Colonic mucosa (tissue), 4 donors: ENCODE measurements around the gene SPECC1L. TPM values are rescaled to one million over a fixed set of nuclear protein-coding genes. Genes with fewer than 3 reads are reported as not detected.
A peak's percentile ranks its signal among the peaks of the same experiment; 100 is the strongest.

Experiments
- DNase-seq: peaks from one replicate; pipeline ENCODE4 v3.0.0-alpha.2; 2020
- H3K27ac ChIP-seq: fragments of 200-600 bp; one replicate; pipeline ENCODE4 v1.8.0; 2021
- H3K27me3 ChIP-seq: fragments of 200-600 bp; one replicate; pipeline ENCODE4 v1.8.0; 2021
- H3K36me3 ChIP-seq: fragments of 200-600 bp; one replicate; pipeline ENCODE4 v1.8.0; 2021
- H3K4me1 ChIP-seq: fragments of 200-600 bp; one replicate; pipeline ENCODE4 v1.8.0; 2021; ENCODE audit warnings: mild to moderate bottlenecking
- H3K4me3 ChIP-seq: fragments of 200-600 bp; one replicate; pipeline ENCODE4 v1.8.0; 2021
- H3K9ac ChIP-seq, 2 donors: one replicate each; pipeline ENCODE4 v1.7.0; 2013; ENCODE audit warnings: control low read depth in 2 of 2, low read depth in 2 of 2, low read length in 2 of 2
- H3K9me3 ChIP-seq: fragments of 200-600 bp; one replicate; pipeline ENCODE4 v1.8.0; 2021
- CTCF ChIP-seq: fragments of 200-600 bp; IDR thresholded peaks from one replicate; pipeline ENCODE4 v1.8.0; 2022; ENCODE audit warnings: antibody characterized with exemption, mild to moderate bottlenecking
- intact Hi-C: fragments of 100-400 bp; cut with DNase I; formaldehyde crosslinking; loops from one replicate; pipeline ENCODE4 v1.14.1; 2022
- total RNA-seq, 2 donors: library from RNA; stranded (reverse); fragmentation: NEBNext Ultra II Directional in 1 of 2; extraction: Animal tissue kit (Norgen Biotek cat#: 25700) in 1 of 2; gene quantifications; one replicate each; pipeline ENCODE4 v1.2.1, GENCODE V29; 2021
- donor health status: healthy.
- donor health status: DM: no; HTN: no; CAD: no.
- donor health status: DM: no; HTN: no; CAD: no.

Gene SPECC1L
- total RNA-seq, 2 donors from 2014 or later: 45.3 to 55.3 TPM

- Histone ChIP-seq H3K36me3 (no peaks in the 10 kb centered on the region), H3K4me1 (peaks cover 8% of the 10 kb centered on the region), H3K9me3 (no peaks in the 10 kb centered on the region), H3K27ac (peak overlapping the region; percentile 42), H3K27me3 (no peaks in the 10 kb centered on the region), H3K4me3 (no peak overlapping the region), H3K9ac (peak overlapping the region in 1 of 2 donors; percentile 36)
- intact Hi-C loops: no loop called here
- no peak for DNase-seq
- TF ChIP-seq CTCF: no peak
Observed at GRCh38 chr22:24433001-24433827, 162.6 kb downstream of the SPECC1L start.

- no peaks in the 10 kb centered on the region for H3K9me3 ChIP-seq
- H3K27ac ChIP-seq: peak overlapping the region; percentile 42
- H3K4me3 ChIP-seq: no peak overlapping the region
- TF ChIP-seq CTCF: no peak
- no peak for DNase-seq
- intact Hi-C loops: no loop called here
- H3K4me1 ChIP-seq: peaks cover 8% of the 10 kb centered on the region
- no peaks in the 10 kb centered on the region for H3K36me3 ChIP-seq
- no peaks in the 10 kb centered on the region for H3K27me3 ChIP-seq
- no peak overlapping the region for H3K9ac ChIP-seq
Observed at GRCh38 chr22:24433828-24434470, 163.3 kb downstream of the SPECC1L start.

GRCh38 chr22:24434471-24435322 lies 164.1 kb downstream of the SPECC1L start:
- Histone ChIP-seq H3K27ac (peak overlapping the region; percentile 42), H3K4me3 (no peak overlapping the region), H3K36me3 (no peaks in the 10 kb centered on the region), H3K9ac (peak overlapping the region in 1 of 2 donors; percentile 42), H3K9me3 (no peaks in the 10 kb centered on the region), H3K4me1 (peaks cover 8% of the 10 kb centered on the region), H3K27me3 (no peaks in the 10 kb centered on the region)
- no peak for TF ChIP-seq CTCF
- intact Hi-C loops: no loop called here
- no peak for DNase-seq

- DNase-seq: no peak
- Histone ChIP-seq H3K4me3 (no peak overlapping the region), H3K27ac (peak overlapping the region; percentile 42), H3K36me3 (no peaks in the 10 kb centered on the region), H3K9me3 (no peaks in the 10 kb centered on the region), H3K4me1 (peaks cover 8% of the 10 kb centered on the region), H3K9ac (no peak overlapping the region), H3K27me3 (no peaks in the 10 kb centered on the region)
- no peak for TF ChIP-seq CTCF
- intact Hi-C loops: no loop called here
Observed at GRCh38 chr22:24435323-24435645, 164.7 kb downstream of the SPECC1L start.

- Histone ChIP-seq H3K27ac (no peak overlapping the region), H3K9me3 (no peaks in the 10 kb centered on the region), H3K4me1 (peaks cover 8% of the 10 kb centered on the region), H3K36me3 (no peaks in the 10 kb centered on the region), H3K27me3 (no peaks in the 10 kb centered on the region), H3K4me3 (no peak overlapping the region), H3K9ac (peak overlapping the region in 1 of 2 donors; percentile 21)
- TF ChIP-seq CTCF: no peak
- intact Hi-C loops: no loop called here
- no peak for DNase-seq
Observed at GRCh38 chr22:24435861-24436371, 165.3 kb downstream of the SPECC1L start.
